HG03432 (cell line): ENCODE data around the gene CTBP1.

Experiments
- ATAC-seq: cut with Tn5 transposase; IDR thresholded peaks from one replicate; pipeline ENCODE4 v1.9.1; 2021; ENCODE audit warnings: mild to moderate bottlenecking, moderate library complexity; ENCODE audit not compliant: unreplicated experiment

CTBP1 gene

GRCh38 chr4:1225272-1226143 is 23.4 kb downstream of the CTBP1 start:
- ATAC-seq, result no peak

DNA sequence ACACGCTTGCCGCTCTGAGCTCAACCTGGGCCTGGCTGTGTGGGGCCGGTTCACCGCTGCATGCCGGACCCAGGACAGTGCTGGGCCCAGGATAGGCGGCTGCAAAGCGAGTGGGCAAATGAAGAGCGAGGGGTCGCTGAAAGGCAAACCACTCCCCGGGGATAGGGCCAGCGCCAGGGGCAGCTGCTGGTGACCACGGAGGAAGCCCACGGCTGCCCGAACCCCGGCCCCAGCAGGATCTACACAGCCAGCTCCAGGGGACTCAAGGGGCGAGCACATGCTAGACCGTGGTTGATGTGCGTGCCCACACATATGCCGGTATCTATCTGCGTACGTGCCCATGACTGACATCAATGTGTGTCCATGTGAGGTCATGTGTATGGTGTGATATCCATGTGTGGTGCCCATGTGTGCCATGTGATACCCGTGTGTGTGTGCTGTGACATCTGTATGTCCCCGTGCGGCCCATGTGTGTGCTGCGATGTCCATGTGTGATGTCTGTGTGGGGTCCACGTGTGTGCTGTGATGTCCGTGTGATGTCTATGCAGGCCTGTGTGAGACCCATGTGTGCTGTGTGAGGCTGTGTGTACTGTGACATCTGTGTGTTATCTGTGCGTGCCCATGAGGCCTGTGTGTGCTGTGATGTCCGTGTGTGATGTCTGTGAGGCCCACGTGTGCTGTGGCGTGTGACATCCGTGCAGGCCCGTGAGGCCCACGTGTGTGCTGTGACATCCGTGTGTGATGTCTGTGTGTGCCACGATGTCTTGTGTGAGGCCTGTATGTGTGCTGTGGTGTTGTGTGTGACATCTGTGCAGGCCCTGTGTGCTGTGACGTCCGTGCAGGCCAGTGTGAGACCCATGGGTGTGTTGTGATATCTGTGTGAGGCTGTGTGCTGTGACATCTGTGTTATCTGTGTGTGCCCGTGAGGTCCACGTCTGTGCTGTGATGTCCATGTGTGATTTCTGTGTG is 24.8 kb downstream of the CTBP1 start:
- no peak for ATAC-seq

- no peak for ATAC-seq
Measured at GRCh38 chr4:1222938-1223690, 25.8 kb downstream of the CTBP1 start.

DNA sequence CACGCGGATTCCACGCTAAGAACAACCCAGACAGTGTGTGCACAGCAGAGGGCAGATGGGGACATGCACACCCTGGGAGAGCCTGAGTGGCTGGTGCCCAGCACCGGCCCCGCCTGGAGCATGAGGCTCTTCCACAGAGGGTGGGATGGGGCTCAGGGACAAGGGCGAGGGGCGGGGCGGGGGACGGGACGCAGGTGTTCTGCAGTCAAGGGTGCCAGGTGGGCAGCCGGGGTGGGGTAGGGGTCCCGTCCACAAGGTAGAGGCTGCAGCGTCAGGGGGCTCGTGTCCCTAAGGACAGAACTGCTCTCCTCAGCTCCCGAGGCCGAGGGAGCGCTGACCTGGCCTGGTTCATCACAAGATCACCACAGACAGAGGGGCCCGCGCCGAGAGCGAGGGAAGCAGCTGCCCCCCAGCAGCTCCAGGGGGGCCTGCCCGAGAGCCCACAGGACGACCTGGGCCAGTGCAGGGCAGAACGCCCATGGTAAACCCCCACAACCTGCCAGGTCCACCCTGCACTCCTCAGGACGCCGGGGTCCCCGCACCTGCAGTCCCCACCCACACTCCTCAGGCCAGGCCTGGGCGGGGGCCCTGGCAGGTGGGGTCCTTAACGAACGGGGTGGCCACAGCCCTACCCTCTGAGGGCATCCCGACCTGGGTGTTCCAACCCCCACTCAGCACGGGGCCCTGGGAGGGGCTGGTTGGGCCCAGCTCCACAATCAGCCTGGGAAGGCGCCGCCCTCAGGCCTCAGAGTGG is 26.7 kb downstream of the CTBP1 start:
- ATAC-seq, result no peak

DNA sequence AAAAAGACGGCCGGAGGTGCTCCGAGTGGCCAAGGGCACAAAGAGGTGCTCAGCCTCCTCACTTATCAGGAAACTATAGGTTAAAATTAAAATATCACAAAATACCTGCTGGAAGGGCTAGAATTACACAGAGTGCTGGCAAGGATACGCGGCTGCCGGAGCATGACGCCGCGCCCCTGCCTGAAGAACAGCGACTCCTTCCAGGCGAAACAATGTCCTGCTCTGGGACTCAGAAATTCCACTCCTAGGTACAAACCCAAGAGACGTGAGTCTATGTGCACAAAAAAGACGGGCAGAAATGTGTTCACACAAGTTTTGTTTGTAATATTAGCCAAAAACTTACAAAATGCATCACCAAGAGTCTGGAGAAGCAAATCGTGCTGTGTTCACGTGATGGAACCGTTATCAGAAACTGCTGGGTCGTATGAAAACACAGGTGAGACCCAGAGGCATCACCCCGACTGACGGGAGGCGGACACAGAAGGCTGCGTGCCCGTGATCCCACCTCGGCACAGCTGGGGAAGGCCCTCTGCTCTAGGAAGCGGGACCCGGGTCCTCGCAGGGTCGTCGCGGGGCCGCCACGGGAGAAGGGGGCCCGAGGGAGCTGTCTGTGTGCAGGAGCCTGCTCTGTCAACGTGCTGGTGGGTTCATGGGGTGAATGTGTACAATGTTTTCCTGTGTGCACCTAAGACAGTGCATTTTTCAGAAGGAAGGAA is 27.6 kb downstream of the CTBP1 start:
- ATAC-seq, result no peak

DNA sequence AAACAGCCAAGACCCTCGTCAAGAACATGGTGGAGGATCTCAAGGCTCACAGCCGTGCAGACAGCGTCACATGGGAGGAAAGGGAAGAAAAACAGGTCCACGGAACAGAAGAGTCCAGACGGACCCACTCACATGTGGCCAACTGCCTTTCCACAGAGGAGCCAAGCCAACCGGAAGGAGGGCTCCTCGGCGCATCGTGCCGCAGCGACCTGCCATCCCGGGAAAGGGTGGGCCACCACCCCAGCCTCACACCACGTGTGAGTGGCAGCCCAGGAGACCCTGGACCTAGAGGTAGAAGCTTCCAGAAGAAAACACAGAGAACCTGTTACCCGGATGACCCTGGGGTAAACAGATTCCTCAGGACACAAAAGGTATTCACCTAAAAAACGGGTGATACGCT is 28.4 kb downstream of the CTBP1 start:
- no peak for ATAC-seq

DNA sequence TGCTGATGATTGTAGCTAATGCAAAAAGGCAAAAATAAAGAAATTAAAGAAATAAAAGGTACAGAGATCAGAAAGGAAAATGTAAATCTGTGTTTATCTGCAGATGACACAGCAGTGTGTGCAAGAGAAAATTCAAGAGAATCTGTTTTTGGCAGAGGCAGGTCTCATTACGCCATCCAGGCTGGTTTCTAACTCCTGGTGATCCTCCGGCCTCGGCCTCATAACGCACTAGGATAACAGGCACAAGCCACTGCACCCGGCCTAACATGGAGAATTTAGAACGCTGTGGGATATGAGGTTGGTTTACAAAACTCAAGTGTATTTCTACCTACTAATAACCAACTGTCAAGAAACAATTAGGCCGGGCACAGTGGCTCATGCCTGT is 29.4 kb downstream of the CTBP1 start:
- ATAC-seq, result no peak

DNA sequence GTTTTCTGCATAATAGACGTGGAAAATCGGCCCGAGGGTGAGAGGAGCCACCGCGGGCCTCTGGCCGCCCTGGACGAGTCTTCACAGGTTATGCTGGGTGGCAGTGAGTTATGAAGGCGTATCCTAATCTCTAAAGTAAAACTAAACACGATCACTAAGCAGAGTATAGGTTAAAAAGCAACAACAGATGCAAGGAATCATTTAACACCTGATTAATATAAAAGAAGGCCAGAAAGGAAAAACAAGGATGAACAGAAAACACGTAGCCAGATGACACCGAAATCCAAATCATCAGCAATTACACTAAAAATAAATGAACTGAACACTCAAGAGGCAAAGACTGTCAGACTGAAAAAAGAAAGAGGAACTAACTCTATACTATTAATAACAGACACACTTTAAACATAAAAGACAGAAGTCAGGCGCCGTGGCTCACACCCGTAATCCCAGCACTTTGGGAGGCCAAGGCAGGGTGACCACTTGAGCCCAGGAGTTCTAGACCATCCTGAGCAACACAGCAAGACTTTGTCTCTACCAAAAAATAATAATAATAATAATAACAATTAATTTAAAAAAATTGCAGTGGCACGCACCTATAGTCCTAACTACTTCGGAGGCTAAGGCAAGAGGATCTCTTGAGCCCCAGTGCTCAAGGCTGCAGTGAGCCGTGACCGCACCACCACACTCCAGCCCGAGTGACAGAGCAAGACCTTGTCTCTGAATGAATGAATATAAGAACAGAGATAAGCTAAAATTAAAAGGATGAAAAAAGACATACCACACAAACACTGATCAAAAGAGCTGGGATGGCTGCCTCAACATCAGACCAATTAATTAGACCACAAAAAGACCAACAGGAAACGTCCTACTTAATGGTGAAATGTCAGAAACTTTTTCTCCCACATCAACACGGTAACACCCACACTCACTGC is 30.0 kb downstream of the CTBP1 start:
- peak; percentile 73 for ATAC-seq

DNA sequence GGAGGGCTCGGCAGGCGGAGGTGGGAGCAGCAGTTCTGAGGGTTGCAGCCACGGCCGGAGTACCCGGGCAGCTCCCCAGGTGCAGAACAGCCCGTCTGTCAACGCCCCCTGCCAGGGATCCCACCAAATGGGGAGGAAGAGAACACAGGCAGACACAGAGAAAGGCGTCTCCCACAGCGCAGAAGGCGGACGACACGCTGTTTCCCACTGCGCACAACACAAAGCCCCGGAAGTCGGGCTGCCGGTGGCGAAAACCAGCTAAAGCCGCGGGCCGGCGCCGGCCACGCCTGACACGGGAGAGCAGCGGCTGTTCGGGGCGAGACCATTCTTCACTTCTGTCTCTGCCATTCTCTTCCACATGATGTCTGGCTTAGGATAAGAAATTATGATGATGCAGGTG is 31.6 kb downstream of the CTBP1 start:
- ATAC-seq, result no peak

DNA sequence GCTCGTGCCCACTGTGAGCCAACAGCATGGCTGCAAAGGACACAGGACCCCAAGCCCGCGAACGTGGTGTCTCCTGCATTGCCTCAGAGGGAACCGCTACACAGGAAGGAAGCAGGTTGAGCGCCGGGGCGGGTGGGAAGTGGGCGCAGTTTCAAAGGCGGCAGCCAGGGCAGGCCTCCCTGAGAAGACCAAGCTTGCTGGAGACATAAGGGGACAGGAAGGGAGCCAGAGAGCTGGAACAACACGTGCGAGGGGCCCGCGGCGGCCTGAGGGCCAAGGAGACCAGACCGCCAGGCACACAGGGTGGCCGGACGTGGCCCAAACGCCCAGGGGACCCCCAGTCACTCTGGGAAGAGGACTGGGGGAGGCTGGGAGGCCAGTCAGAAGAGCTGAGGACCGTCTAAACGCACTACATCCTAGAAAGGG is 32.0 kb downstream of the CTBP1 start:
- peak; percentile 20 for ATAC-seq

- ATAC-seq, result no peak
Measured at GRCh38 chr4:1216076-1216614, 32.8 kb downstream of the CTBP1 start.

GRCh38 chr4:1215141-1216075 is 33.5 kb downstream of the CTBP1 start:
- ATAC-seq, result peak; percentile 30

- no peak for ATAC-seq
Measured at GRCh38 chr4:1214101-1215095, 34.5 kb downstream of the CTBP1 start.

DNA sequence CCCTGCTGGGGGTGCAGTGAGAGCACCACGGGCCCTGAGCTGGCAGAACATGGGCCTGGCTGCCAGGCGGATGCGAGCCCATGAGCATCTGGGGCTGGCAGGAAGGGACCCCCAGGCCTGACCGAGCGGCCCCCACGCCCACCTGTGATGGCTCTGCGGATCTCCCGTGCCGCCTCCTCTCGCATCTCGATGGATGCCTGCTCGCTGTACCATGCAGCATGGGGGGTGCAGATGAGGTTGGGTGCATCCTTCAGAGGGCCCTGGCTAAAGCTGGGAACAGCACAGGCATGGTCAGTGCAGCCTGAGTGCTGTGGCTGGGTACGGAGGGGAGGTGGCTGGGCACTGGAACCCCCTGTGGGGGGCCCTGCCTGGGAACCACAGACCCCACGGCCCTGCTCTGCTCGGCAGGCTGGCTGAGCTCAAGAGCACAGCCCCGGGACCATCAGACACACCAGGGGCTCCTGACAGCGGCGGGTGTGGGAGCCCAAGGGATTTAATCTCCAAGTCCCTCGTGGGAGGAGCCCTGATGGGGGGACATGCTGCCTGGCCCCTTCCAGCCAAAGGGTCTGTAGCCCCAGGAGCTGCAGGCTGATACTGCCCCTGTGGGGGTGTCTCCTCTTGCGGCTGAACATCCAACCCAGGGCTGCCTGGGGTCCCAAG is 35.5 kb downstream of the CTBP1 start:
- no peak for ATAC-seq

DNA sequence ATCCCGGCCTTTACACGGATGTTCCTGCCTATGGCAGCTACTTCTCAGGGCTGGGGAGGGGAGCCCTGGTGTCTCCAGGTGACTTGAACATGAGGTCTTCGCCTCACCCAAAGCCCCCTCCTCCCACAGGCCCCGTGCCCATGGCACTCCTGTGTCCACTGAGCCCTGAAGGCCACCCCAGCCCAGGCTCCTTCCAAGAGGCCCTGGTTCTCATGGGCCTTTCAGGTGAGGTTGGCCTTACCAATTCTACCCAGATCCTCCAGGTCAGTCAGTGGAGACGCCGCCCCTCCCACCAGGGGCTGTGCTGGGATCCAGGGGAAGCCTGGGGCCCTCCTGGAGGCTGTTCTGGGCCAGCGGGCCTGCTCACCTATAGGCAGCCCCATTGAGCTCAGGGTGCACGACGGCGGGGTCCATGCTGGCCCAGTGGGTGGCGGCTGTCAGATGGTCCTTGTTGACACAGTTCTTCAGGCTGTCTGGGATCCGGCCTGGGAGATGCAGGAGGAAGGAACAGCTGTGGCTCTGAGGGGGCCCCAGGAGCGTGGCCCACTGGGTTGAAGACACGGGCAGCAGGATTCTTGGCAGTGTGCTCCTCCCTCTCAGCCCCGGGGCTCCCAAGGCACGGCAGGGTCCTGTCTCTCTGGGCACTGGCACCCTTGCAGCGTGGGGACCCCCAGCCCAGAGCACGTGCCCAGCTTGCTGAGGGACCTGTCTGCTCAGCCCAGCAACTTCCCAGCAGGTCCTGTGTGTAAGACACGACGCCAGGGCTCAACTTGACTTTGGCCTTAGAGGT is 36.2 kb downstream of the CTBP1 start:
- ATAC-seq, result no peak
